GM12872 (cell line): ENCODE data around the gene HSPA5.

Source experiments
- CTCF ChIP-seq: IDR thresholded peaks from 3 replicates; pipeline ENCODE4 v1.5.1; 2011; ENCODE audit warnings: low read depth, mild to moderate bottlenecking, low read length, moderate library complexity; ENCODE audit not compliant: insufficient read depth

The HSPA5 gene

GRCh38 chr9:125189361-125190289, 51.5 kb downstream of the HSPA5 start, which contains the start of gene PPP6C:
Gene PPP6C, minus strand, starts transcription at chr9:125189803. Its CDS starts 85 bp downstream, at chr9:125189718.
- peak; percentile 78 for TF ChIP-seq CTCF

GRCh38 chr9:125189011-125189360, 52.2 kb downstream of the HSPA5 start:
- TF ChIP-seq CTCF, result no peak
